ENCODE data around the gene C1QL2.

DNA sequence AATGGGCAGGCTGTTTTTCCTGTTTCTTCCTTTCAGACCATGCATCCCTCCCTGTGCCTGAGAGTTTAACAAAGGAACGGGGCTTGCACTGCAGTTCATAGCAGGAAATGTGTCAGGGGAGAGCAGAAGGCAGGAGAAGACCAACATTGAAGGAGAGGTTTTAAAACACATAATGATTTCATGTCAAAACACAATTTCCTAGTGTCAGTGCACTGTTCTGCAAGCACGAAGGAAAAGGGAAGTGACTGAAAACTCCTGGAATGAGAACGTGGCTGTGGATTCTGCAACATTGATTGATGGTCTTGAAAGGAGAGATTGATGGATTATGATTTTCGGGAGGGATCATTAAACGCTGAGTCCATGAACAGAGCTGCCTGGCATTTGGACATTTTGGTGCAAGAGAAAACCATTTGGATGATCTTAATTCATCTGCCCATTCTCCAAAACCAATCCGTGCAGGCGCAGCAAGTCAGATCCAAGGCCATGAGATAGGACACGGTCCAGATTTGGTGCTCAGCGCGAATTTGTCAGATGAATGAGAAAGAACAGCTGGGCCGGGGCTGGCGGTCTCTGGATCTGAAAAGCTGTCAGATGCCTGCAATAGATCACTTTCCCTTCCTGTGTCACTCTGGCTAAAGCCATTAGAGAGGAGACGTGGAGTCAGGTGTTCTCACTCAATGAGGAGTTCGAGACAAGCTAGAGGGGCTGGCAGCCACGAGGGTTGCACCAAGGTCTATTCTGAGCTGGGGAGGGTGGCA, 38.4 kb downstream of the C1QL2 start:
- TF ChIP-seq EZH2phosphoT487 (IDR thresholded peaks at IDR 0.05; ENCODE audit: low read depth, severe bottlenecking, unreplicated experiment) = no peak
- TF ChIP-seq, protein P1, sequence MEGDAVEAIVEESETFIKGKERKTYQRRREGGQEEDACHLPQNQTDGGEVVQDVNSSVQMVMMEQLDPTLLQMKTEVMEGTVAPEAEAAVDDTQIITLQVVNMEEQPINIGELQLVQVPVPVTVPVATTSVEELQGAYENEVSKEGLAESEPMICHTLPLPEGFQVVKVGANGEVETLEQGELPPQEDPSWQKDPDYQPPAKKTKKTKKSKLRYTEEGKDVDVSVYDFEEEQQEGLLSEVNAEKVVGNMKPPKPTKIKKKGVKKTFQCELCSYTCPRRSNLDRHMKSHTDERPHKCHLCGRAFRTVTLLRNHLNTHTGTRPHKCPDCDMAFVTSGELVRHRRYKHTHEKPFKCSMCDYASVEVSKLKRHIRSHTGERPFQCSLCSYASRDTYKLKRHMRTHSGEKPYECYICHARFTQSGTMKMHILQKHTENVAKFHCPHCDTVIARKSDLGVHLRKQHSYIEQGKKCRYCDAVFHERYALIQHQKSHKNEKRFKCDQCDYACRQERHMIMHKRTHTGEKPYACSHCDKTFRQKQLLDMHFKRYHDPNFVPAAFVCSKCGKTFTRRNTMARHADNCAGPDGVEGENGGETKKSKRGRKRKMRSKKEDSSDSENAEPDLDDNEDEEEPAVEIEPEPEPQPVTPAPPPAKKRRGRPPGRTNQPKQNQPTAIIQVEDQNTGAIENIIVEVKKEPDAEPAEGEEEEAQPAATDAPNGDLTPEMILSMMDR (IDR thresholded peaks at IDR 0.05; ENCODE audit: poor library complexity) = no peak
